GM18909 (cell line): Measurements from ENCODE around the gene OPTN.
"Not testable (repeated sequence)": the region's sequence is repeated elsewhere in the genome, so short reads cannot be mapped to it uniquely, and the experiment has no call there.

ENCODE experiments used
- ATAC-seq: cut with Tn5 transposase; IDR thresholded peaks from one replicate; pipeline ENCODE4 v1.9.1; 2021; ENCODE audit warnings: mild to moderate bottlenecking; ENCODE audit not compliant: unreplicated experiment, poor library complexity

Gene OPTN

GRCh38 chr10:13087986-13088618, 11.9 kb upstream of the OPTN start:
- no peak for ATAC-seq

- no peak for ATAC-seq
Measured at GRCh38 chr10:13089345-13089744, 10.6 kb upstream of the OPTN start.

GRCh38 chr10:13090289-13090688, 9.7 kb upstream of the OPTN start:
- no peak for ATAC-seq

GRCh38 chr10:13091801-13092200, 8.2 kb upstream of the OPTN start:
- no peak for ATAC-seq

- ATAC-seq = no peak
Measured at GRCh38 chr10:13092291-13093102, 7.5 kb upstream of the OPTN start.

GRCh38 chr10:13094082-13094481, 5.9 kb upstream of the OPTN start:
- not testable (repeated sequence) for ATAC-seq

- ATAC-seq = no peak
Measured at GRCh38 chr10:13095094-13095493, 4.9 kb upstream of the OPTN start.

- ATAC-seq = no peak
Measured at GRCh38 chr10:13095929-13096328, 4.0 kb upstream of the OPTN start.

GRCh38 chr10:13099144-13099665, 758 bp upstream of the OPTN start:
- peak; percentile 40 for ATAC-seq

- peak; percentile 31 for ATAC-seq
Measured at GRCh38 chr10:13100349-13101294, 659 bp downstream of the OPTN start.

- ATAC-seq = no peak
Measured at GRCh38 chr10:13102002-13102794, 2.2 kb downstream of the OPTN start.

GRCh38 chr10:13103554-13103953, 3.6 kb downstream of the OPTN start:
- ATAC-seq = no peak

GRCh38 chr10:13104697-13105096, 4.7 kb downstream of the OPTN start:
- ATAC-seq = no peak

GRCh38 chr10:13105184-13105583, 5.2 kb downstream of the OPTN start:
- no peak for ATAC-seq

GRCh38 chr10:13106387-13107045, 6.6 kb downstream of the OPTN start:
- no peak for ATAC-seq

- ATAC-seq = no peak
Measured at GRCh38 chr10:13110908-13111307, 10.9 kb downstream of the OPTN start.

- ATAC-seq = no peak
Measured at GRCh38 chr10:13113544-13113943, 13.6 kb downstream of the OPTN start.

- peak; percentile 71 for ATAC-seq
Measured at GRCh38 chr10:13115832-13116803, 16.2 kb downstream of the OPTN start.
